GM12891 (cell line): ENCODE results near the gene LRRC8D.

Source experiments
- PAX5 ChIP-seq: IDR thresholded peaks from 2 replicates; pipeline ENCODE4 v1.6.1; 2011; ENCODE audit warnings: low read length, moderate library complexity, mild to moderate bottlenecking; ENCODE audit not compliant: insufficient read depth, severe bottlenecking
- POLR2A ChIP-seq: IDR thresholded peaks from 2 replicates; pipeline ENCODE4 v1.6.1; 2011; ENCODE audit warnings: low read depth, low read length, control low read depth
- POLR2AphosphoS5 ChIP-seq: IDR thresholded peaks from 2 replicates; pipeline ENCODE4 v1.6.1; 2011; ENCODE audit warnings: low read depth, low read length, control low read depth
- TAF1 ChIP-seq: IDR thresholded peaks from 2 replicates; pipeline ENCODE4 v1.6.1; 2011; ENCODE audit warnings: low read depth, low read length, control low read depth

DNA sequence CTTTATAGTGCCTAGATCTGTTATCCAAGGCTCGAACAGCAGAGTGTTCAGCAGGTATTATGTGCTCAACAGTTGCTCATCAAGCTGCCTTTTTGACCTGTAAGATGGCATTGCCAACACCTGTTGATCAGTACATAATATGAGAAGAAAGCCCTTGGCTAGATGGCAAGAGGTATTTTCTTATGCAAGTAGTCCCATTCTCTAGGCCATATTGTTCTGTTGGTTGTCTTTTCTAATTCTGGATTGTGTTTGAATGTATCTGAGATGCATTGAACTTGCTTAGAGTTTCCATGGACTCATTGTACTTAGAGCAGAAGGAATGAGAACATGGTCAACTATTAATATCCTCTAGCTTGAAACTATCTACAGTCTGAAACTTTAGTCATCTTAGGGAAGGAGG, 57.4 kb downstream of the LRRC8D start:
- no peak for TF ChIP-seq POLR2A
- no peak for TF ChIP-seq POLR2AphosphoS5
- no peak for TF ChIP-seq TAF1
- TF ChIP-seq PAX5: no peak
